ENCODE measurements around the gene SORCS2. TPM values are rescaled to one million over a fixed set of nuclear protein-coding genes. Genes with fewer than 3 reads are reported as not detected.

Gene SORCS2
- total RNA-seq, 1 donor from 2014 or later, result 7.2 TPM

DNA sequence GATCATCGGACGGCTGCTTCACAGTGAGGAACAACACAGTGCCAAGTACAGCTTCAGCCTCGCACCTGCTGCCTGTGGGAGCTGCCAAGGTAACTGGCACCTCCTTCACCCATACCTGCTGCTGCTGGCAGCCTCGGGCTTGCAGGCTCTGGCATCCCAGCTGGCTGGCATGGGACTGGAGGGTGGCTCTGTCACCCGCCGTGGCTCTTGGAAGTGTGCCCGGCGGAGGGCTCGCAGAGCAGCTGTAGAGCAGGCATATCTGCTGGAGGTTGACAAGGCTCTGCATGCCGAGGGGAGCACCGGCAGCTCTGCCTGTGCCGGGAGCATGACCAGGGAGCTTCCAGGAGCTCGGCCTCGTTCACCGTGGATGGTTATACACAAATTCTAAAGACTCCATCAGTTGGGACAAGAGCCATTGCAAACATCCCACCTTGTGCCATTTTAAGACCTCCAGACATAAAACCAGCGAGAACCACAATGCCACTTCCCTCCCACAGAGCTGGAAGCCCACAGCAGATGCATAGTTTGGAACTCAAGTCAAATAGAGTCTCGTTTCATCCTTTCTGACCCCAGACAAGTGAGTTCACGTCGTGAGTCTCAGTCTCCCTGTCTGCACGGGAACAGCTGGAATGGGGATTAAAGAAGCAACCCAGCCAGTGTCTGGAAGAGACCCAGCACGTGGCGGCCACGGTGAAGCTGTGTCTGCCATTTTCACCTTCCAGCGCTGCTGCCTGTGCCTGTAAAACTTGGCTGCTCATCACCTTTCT lies 326.7 kb downstream of the SORCS2 start:
- H3K36me3 ChIP-seq, result no peaks in the 10 kb centered on the region
- no peak for DNase-seq
- no peak overlapping the region for H3K27ac ChIP-seq
- TF ChIP-seq, protein P1, sequence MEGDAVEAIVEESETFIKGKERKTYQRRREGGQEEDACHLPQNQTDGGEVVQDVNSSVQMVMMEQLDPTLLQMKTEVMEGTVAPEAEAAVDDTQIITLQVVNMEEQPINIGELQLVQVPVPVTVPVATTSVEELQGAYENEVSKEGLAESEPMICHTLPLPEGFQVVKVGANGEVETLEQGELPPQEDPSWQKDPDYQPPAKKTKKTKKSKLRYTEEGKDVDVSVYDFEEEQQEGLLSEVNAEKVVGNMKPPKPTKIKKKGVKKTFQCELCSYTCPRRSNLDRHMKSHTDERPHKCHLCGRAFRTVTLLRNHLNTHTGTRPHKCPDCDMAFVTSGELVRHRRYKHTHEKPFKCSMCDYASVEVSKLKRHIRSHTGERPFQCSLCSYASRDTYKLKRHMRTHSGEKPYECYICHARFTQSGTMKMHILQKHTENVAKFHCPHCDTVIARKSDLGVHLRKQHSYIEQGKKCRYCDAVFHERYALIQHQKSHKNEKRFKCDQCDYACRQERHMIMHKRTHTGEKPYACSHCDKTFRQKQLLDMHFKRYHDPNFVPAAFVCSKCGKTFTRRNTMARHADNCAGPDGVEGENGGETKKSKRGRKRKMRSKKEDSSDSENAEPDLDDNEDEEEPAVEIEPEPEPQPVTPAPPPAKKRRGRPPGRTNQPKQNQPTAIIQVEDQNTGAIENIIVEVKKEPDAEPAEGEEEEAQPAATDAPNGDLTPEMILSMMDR (IDR thresholded peaks at IDR 0.05), result no peak
- no peak for ATAC-seq
- no peak overlapping the region for H3K4me3 ChIP-seq
- intact Hi-C loops (cut with DNase I), result no loop called here
- H3K4me1 ChIP-seq, result no peaks in the 10 kb centered on the region
- no peaks in the 10 kb centered on the region for H3K9me3 ChIP-seq
- H3K27me3 ChIP-seq, result peaks cover 12% of the 10 kb centered on the region

DNA sequence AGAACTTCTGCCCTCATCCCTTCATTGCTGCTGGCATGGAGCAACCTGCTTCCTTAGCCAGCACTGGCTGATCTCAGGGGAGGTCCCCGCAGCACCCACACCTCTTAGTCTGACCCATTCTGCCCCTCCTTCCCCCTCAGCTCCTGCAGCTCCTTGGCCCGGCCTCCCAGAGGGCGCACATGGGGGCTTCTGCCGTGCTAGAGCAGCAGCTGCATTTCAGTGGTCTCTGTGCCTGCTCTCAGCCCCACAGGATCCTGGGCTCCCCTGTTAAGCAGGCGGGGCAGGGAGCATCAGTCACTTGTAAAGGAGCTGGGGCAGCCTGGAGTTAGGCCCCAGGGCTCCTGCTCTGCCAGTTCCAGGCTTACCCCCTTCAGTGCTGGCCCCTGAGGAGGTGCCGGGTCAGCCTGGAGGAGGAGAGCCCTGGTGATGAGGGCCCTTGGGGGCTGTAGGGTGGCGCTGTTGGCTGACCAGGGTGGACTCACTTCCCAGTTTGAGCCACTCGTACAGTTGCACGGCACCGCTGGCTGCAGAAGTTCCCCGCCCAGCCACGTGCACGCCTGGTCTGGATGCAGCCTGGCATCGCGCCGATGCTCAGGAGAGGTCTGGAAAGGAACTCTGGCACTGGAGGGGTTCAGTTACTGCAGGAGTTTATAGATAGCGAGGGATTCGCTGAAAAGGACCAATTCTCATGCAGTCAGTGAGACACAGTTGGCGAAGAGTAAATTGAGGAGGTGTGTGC lies 327.5 kb downstream of the SORCS2 start:
- ATAC-seq, result no peak
- H3K4me1 ChIP-seq, result no peaks in the 10 kb centered on the region
- intact Hi-C loops (cut with DNase I), result no loop called here

DNA sequence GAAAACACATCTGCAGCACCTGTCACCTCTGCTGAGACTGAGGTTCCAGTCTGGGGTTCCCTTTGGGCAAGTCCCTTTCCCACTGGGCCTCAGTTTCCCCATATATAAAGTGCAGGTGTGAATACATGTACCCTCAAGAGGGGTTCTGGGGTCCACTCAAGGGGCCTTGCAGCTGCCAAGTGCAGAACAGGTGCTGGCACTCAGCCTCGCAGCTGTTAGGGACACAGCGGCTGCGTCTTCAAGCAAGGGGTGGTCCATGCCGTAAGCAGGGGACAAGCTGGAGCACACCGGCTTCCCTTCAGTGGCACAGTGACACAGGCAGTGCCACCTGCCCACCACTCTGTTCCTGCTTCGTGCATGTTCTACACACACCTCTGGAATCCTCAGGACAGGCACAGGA lies 329.3 kb downstream of the SORCS2 start:
- Histone ChIP-seq H3K27me3 (peaks cover 26% of the 10 kb centered on the region), H3K9me3 (no peaks in the 10 kb centered on the region), H3K4me3 (no peak overlapping the region), H3K36me3 (no peaks in the 10 kb centered on the region), H3K27ac (no peak overlapping the region), H3K4me1 (no peaks in the 10 kb centered on the region)
- ATAC-seq (no peak), DNase-seq (no peak)
- TF ChIP-seq, protein P1 (IDR thresholded peaks at IDR 0.05), result no peak
- intact Hi-C loops (cut with DNase I), result no loop called here

More for the DNA sequence above, 327.5 kb downstream of the SORCS2 start:
- H3K36me3 ChIP-seq, result no peaks in the 10 kb centered on the region
- peaks cover 19% of the 10 kb centered on the region for H3K27me3 ChIP-seq
- no peaks in the 10 kb centered on the region for H3K9me3 ChIP-seq
- TF ChIP-seq, protein P1 (IDR thresholded peaks at IDR 0.05), result no peak
- no peak overlapping the region for H3K4me3 ChIP-seq
- no peak overlapping the region for H3K27ac ChIP-seq
- no peak for DNase-seq

DNA sequence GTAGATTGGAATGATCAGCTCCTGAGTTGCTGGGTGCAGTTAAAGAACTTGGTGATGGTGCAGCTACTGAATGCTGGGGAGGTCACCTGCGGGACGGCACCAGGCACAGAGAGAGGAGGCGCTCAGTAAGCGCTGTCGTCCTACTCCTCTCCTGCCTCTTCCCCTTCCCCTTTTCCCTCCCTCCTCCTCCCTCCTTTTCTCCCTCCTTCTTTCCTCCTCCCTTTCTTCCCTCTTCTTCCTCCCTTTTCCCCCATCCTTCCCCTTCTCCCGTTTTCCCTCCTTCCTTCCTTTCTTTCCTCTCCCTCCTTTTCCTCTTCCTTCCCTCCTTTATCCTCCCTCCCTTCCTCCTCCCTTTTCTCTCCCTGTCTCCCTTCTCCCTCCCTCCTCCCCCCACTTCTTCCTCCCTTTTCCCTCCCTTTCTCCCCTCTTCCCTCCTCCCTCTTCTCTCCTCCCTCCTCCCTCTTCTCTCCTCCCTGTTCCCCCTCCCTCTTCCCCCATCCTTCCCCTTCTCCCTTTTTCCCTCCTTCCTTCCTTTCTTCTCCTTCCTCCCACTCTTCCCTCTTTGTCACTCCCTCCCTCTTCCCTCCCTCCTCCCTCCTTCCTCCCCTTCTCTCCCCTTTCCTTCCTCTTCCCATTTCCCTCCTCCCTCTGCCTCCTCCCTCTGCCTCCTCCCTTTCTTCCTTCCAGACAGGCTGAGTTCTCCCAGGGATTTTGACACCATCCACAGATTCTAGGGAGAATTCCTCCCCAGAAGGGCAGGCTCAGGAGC lies 330.3 kb downstream of the SORCS2 start:
- ATAC-seq (no peak), DNase-seq (no peak)
- intact Hi-C loops (cut with DNase I), result no loop called here
- Histone ChIP-seq H3K27ac (no peak overlapping the region), H3K36me3 (no peaks in the 10 kb centered on the region), H3K4me3 (no peak overlapping the region), H3K27me3 (peaks cover 26% of the 10 kb centered on the region), H3K4me1 (no peaks in the 10 kb centered on the region), H3K9me3 (no peaks in the 10 kb centered on the region)
- TF ChIP-seq, protein P1 (IDR thresholded peaks at IDR 0.05), result no peak

DNA sequence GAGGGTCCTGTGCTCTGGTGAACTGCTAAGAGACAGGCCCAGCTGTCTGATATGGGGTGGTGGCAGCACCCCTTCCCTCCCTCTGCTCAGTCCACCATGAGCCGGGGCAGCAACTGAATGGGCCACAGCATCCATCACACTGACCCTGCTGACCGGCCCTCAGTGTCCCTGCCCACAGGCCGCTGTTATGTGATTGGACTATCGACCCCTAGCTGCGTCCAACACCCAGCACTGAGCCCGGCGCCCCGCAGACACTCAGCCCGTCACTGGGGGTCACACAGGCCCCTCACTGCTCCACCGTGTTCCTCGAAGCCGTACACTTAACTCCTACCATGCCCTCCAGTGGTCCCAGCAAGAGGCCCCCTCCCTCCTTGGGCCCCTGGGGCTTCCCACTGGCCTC lies 331.2 kb downstream of the SORCS2 start:
- H3K4me1 ChIP-seq, result no peaks in the 10 kb centered on the region
- TF ChIP-seq, protein P1 (IDR thresholded peaks at IDR 0.05), result no peak
- H3K4me3 ChIP-seq, result no peak overlapping the region
- intact Hi-C loops (cut with DNase I), result no loop called here
- H3K27me3 ChIP-seq, result peaks cover 26% of the 10 kb centered on the region
- H3K9me3 ChIP-seq, result no peaks in the 10 kb centered on the region
- H3K27ac ChIP-seq, result no peak overlapping the region
- no peak for DNase-seq
- ATAC-seq, result no peak
- no peaks in the 10 kb centered on the region for H3K36me3 ChIP-seq
